Effector CD4-positive, alpha-beta T cell (primary cell): ENCODE measurements around the gene DDRGK1.
"Not testable (repeated sequence)": the region's sequence is repeated elsewhere in the genome, so short reads cannot be mapped to it uniquely, and the experiment has no call there.

Experiments
- DNase-seq: peaks from one replicate; pipeline ENCODE4 v3.0.0-alpha.2; 2020

Gene DDRGK1

DNA sequence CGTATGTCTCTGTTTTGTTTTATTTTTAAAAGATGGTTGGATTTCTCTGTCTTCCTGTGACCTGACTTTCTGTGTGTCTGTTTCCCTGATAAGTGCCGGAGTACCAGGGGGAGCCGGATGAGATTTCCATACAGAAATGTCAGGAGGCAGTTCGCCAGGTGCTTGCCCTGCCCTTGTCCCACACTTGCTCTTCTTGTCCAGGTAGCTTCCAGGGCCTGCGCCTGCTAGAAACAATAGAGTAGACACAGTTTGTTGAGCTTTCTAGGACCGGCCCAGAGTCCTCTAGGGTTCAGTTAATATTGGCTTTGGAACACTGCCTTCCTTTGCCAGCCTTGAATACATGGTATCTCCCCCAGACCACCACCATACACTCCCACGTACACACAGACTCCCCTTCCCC is 8.7 kb upstream of the DDRGK1 start:
- DNase-seq: no peak

DNA sequence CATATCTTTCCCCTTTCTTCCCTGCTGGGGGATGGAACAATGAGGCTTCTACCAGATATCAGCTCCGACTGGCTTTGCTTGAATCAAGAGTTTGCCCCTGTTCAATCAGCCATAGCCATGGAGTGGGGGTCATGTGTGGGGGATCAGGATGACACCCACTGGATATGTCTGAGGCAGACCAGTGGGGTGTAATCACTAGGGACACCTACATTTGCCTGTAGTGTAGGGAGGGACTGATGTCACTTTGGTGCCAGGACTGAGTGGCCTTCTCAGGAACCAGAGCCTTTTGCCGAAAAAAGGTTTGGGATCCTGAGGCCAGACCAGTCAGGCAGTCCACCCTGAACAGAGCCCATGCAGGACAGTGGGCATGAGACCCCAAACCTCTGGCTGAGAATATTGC is 5.9 kb upstream of the DDRGK1 start:
- no peak for DNase-seq

DNA sequence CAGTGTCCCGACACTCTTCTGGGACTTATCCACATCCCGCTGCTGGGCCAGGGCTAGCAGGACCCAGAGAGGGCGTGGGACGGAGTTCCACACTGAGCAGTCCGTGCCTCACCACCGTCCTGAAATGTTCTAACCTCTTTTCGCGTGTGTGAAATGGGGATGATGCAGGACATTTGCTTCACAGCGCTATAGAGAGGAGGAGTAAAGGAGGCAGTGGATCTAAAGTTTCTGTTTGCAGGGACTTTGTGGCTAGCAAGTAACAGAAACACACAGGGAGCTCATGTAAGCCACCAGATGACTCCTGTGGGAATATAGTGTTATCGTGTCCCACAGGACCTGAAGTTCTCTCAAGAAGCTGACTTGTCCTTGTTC is 5.5 kb upstream of the DDRGK1 start:
- no peak for DNase-seq

DNA sequence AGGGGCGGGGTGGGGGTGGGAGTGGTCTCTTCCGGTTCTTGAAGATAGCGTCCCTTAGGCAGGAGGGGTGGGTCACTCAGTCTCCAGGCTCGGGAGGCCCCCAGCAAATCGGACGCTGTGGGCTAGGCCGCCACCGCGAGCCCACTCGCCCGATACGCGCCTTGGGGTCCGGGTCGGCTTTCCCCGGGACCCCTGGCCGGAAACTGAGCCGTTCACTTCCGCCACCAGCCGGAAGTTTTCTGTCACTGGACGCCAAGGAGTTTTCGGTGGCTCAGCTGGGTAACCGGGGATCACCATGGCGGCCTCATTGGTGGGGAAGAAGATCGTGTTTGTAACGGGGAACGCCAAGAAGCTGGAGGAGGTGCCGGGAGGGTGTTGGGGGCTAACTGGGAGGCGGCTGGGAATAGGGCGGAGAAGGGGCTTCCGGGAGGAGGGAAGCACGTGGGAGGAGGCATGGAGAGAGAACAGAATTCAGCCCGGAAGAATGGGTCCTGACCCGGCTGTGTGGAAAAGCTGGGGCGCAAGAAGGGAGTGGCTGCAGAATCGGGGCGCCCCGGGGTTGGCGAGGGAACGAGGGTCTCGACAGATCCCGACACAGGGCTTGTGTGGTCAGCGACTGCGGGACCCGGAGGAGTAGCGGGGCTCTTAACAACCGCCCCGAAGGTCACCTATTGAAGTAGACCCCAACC is 4.9 kb upstream of the DDRGK1 start, which contains the start of gene ITPA:
Gene ITPA, plus strand, starts transcription at position 242 of the 689 bp plus-strand sequence. Its CDS starts 54 bp downstream, at position 296.
- peak; percentile 51 for DNase-seq

DNA sequence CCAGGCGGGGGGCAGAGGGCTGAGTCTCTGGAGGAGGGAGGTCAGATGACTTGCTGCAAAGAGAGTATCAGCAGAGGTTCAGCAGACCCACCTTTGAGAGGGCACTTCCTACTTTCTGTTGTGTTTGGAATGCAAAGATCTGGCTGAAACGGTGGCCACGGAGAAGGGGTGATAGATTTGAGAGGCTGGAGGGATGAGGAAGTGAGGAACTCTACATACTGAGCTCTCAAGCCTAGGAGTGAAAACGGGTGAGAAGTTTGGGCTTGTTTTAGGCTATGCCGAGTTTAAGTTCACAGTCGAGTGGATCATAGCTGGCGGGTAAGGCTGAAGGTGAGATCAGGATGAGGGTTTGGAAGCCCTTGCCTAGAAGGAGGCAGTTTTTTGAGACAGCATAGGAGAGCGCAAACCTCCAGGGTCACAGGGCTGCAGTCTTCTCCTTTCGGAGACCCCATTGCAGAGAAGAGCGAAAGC is 4.3 kb upstream of the DDRGK1 start:
- no peak for DNase-seq

DNA sequence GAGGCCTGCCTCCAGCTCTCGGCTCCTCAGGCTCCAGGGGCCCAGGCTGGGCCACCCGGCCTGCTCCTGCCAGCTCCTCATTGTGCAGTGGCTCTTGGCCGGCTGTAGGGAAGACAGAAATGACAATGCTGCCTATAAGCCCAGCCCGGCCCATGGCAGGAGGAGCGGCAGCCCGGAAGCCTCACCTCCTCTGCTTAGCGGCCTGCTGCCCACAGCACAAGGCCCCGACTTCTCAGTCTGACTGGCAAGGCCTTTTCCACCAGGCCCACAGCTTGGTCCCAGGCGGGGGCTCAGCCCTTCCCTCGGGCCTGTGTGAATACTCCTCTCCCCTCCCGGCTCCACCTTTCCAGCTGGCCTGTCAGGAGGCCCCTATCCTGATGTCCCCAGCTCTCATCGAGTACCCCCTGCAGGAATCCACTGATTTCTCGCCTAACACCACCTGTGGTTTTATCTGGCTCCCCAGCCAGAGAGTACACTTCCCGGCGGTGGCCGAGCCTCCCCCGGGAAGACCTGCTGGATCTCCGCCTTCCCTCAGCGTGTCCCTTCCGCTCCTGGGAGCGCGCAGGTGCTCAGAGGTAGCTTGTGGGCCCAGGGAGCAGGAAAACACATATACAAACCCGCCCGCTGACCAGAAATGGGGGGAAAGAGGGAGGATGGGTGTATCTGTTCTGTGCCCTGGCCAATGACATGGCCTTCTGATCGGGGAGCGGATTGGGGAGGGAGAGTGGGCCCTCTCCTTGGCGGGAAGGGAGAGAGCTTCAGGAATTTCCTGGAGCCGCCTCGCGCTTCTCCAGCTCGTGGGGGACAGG is 963 bp downstream of the DDRGK1 start:
- DNase-seq: no peak

DNA sequence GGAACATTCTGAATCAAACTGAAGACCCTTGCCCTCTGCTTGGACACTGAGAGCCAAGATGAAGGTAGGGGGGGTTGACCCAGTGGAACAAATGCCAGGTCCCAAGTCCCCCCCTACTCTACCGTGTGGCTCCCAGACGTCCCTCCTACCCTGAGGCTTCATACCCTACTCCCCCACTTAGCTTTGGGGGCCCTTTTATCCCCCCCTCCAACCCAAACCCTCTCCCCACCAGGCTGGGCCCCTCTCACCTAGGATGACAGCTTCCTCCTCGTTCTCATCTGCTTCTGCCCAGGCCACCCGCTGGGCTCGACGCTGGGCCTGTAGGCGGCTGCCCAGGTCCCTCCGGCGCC is 1.5 kb downstream of the DDRGK1 start:
- DNase-seq: no peak

DNA sequence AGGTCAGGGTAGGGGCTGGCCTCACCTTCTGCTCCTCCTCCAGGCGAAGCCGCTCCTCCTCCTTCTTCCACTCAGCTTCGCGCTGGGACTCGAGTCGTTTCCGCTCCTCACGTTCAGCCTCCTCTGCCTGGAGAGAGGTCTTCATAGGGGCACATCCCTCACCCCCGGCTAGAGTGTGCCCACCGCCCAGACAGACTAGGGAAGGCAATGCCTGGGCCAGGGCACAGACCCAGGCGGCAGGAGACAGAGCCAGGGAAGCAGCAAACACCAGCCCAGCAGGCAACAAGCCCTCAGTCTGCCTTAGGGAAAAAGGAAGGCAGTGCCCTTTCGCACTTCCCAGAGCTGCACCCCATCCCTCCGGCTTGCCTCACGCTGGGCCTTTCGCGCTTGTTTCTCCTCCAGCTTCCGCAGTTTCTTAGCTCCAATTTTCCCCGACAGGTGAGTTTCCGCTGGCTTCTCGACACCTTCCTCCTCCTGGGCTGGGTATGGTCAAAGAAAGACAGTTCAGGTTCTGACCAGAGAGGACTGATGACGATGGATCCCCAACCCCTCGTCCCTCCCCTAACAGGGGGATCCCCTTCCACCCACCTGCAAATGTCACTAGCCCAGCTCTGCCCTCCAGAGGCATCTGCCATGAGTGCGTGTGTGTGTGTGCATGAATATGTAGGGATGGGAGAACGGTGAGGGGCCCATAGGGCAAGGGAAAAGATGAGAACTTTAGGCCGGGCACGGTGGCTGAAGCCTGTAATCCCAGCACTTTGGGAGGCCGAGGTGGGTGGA is 4.3 kb downstream of the DDRGK1 start:
- no peak for DNase-seq

DNA sequence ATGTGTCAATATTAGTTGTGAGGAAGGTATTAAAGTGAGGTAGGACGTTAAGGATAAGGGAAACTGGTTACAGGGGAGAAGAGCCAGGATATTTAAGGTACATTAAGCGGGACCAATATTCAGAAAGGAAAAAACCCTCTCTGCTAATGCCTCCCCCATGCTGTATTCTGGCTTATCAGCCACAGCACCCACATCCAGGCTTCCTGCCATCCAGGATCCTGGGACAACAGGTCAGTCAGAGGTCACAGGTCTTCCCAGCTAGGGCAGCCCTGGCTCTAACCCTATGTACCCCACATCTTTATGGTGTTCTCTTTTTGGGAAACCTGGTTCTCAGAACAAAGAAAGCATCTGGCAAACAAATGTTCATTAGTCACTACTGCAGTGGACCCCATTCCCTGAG is 5.3 kb downstream of the DDRGK1 start:
- no peak for DNase-seq

DNA sequence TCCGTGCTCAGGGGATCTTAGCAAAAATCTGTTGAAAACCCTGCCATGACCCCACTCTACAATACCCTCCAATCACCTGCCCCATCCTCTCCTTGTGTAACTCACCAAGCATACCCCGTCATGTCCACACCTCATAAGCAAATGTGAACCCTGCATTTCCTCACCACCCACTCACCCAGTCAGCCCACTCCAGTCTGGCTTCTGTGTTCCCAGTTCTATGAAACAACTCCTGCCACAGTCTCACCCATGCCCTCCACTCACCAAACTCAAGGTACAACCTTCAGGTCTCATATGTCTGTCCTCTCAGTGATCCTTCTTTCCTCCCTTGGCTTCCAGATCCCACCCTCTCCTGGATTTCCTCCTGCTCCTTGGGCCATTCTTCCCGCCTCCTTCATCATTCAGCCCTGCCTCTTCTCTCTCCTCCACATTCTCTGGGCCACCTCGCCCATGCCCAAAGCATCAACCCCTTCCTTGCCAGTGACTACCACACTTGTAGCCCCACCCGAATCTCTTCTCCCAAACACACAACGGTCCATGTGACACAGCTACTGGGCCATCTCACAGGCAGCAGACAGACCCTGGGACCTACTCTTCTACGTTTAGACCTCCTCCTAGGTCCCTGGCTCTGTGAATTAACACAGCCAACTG is 8.8 kb downstream of the DDRGK1 start:
- DNase-seq: no peak

DNA sequence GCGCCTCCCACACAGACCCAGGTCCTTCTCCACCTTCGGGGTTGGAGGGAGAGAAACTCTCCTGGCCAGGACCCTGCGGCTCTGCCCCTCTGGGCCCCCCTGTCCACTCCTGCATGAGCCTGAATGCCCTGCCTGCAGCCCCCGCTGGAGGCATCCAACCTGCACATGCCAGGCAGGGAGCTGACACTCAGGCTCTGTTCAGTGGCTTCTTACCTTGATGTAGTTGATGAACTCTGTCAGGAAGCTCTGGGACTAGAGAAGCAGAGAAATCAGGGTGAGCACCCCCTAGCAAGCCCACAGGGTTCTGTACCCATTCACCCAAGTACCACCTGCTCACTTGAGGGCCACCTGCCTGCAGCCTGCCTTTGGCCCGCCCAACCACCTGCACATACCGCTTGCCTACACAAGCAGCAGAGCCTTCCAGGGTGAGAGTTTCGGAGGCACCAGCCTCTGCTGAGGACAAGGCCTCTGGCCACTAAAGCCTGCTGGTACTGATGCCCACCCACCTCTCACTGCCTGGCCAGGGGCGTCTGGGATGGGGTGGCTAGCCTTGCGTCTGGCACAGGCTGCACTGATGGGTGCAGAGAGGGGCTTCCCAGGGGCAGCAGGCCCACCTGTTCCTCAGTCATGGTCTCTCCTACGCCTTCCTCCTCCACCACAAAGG is 9.7 kb downstream of the DDRGK1 start:
- DNase-seq: no peak

DNA sequence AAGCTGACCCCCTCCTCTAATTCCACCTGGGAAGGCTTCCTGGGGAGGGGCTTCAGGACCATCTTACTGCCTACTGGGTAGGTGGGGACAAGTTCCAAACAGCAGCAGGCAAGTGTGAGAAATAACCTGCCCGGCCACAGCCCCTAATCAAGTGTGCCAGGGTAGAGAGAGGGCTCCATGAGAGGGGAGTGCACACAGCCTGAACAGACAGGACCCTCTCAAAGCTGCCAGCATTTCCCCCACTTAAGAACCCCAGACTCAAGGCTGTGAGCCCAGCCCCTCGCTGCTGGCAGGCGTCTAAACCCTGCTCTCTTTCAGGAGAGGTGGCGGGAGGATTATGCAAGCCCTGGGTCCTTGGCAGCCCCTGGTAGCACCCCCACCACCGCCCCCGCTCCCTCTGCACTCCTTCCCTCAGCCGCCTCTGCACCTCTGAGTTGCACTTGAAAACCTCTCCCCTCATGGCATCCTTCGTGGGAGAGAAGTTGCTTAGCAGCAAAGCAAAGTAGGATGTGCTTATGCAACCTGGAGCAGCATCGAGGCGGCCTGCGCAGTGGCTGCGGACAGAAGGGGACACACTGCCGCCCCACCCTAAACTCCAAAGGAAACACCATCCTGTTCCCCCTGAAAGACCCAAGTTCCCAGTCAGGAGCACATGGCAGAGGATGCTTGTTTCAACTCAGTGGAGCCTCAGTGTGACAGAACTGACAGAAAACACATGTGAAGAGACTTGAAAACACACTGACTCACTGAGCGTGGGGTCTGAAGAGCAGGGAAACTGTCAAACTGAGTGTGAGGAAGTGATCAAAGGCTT is 10.5 kb downstream of the DDRGK1 start:
- no peak for DNase-seq

DNA sequence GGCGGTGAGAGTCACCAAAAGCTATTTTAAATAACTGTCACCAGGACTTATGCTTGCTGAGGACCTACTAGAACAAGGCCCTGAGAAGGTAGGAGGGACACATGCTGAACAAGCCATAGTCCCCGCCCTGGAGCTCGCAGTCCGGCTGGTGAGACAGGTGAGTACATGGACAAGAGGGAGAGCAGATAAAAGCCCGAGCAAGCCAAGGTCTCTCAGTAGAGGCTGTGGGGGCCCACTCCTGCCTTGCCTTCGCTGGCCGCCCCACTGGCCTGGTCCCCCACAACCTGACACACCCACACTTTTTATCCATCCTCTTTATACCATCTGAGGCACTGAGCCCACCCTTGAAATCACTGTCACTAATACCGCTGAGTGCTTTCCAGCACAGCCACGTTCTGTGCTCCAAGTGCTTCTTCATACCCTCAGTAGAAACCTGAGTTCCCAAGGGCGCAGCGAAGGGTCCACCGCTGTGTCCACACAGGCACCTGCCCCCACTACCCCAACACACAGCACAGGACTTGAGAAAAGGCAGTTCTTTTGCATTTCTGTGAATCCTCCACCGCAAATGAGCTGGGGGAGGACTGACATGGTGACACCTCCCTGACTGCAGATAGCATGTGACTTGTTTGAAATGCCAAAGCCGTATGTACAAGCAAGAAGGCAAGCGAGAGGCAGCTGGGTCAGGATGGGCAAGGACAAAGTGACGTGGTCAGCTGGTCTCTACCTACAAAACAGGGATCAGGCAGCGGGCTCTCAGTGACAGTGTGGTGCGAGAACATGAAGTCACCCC is 12.1 kb downstream of the DDRGK1 start:
- DNase-seq: no peak

DNA sequence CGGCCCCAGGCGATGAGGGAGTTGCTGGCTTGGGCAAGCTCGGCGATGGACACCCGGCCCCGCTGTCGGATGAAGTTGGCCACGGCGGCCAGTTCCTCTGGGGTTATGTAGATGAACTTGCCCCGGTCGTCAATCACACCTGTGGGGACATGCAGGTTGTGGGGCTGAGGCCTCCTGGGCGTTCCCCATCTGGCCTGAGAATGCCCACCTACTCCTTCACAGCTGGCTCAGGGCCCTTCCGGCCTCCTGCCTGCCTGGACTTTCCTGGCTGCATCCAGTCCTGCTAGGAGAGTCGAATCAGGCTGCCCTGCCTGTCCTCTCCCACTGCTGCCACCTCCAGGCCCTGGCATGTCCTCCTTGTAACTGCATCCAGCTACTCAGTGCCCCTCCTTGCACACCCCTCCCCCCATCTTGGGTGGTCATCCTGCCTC is 13.8 kb downstream of the DDRGK1 start:
- no peak for DNase-seq

DNA sequence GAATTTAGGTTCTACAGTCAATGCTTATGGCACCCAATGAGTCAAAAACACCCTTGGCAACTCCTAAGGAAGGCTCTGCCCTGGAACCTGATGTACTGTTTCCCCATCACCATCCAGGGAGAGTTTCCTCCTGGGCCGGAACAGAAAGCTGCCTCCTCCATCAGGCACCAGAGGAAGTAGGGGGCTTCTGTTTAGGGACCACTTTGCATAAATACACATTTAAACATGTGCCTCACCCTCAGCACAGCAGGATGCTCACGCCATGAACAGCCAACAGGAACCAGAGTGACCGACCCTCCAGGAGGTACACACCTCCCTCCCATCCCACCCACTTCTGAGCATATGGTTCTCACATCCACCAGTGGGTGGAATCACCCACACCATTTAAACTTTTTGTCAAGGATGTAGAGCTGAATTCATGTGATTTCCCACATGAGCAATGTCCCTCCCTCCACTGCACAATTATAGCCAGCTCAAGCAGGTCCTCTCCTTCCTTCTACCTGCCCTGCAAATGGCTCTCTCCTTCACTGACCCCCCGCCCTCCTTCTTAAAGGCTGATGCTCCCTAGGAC is 14.8 kb downstream of the DDRGK1 start:
- DNase-seq: no peak

DNA sequence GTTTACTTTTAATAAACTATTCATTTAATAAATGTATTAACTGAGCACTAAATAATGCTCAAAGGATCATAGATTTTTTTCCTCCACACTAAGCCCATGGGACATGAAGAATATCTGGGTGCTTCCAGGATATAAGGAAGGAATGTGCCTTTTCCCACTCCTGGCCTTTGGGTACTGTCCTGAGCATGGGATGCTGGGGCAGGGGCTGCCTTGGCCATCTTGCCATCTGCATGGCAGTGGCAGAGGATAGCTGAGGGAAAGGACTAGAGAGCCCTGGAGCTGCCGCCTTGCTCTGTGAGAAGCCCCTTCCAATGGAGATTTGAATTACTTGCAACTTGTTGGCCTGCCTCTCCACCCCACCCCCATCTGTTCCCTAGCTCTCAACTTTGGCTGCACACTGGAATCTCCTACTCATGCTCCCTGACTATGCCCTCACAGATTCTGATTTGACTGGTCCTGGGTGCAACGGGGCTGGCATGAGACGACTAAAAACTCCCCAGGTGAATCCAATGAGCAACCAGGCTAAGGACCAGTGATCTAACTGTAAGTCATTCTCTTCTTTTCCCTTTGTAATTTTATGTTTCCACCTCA is 15.6 kb downstream of the DDRGK1 start:
- no peak for DNase-seq

DNA sequence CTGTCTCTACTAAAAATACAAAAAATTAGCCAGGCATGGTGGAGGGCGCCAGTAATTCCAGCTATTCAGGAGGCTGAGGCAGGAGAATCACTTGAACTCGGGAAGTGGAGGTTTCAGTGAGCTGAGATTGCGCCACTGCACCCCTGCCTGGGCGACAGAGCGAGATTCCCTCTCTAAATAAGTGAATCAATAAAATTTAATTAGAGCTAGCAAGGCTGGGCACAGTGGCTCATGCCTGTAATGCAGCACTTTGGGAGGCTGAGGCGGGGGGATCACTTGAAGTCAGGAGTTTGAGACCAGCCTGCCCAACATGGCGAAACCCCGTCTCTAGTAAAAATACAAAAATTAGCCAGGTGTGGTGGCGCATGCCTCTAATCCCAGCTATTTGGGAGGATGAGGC is 16.6 kb downstream of the DDRGK1 start:
- DNase-seq: not testable (repeated sequence)

DNA sequence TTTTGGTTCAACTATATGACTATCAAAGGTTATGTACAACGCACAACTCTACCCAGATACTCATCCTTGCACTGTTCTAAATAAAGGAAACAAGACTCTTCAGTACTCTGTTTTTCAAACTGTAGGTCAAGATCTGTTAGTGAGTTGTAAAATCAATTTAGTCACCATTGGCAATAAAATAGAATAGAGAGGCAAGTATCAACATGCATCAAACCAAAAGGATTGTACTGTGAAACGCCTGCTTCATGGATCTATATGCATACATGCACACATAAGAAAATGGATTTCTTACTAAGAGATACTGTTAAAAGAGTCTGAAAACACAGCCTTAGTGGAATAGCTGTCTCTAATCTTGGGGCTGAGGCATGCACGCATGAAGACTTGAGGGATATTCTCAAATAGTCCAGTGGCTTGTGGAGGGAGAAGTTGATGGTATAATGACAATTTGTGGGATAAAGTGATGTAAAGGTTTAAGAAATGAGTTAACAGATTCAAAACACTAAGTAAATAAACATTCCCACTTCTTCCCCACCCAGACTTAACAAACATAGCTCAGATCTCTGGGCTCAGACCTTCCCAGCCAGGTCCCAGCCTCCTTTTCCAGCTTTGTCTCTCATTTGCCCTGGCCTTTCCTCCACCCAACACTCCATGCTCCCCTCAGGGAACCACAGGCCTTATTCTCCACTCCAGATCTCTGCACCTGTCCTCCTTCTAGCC is 20.4 kb downstream of the DDRGK1 start:
- no peak for DNase-seq

DNA sequence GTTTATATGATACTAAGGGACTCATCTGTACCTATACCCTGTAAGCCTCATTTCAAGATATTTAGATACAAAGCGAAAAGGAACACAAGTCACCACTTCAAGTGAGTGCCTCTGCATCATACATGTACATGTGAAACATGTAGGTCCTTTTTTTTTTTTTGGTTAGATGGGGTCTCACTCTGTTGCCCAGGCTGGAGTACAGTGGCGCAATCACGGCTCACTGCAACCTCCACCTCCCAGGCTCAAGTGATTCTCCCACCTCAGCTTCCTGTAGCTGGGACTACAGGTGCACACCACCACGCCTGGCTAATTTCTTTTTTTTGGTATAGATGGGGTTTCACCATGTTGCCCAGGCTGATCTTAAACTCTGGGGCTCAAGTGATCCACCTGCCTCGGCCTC is 22.1 kb downstream of the DDRGK1 start:
- not testable (repeated sequence) for DNase-seq
